HG02678 (cell line): ENCODE measurements around the gene CHST11.

Experiments
- ATAC-seq: cut with Tn5 transposase; IDR thresholded peaks from one replicate; pipeline ENCODE4 v1.9.1; 2021; ENCODE audit warnings: mild to moderate bottlenecking, moderate library complexity; ENCODE audit not compliant: unreplicated experiment

CHST11 gene

GRCh38 chr12:104578453-104578852 is 121.7 kb downstream of the CHST11 start:
- ATAC-seq, result no peak

GRCh38 chr12:104579718-104580495 is 123.2 kb downstream of the CHST11 start:
- ATAC-seq, result peak; percentile 42

DNA sequence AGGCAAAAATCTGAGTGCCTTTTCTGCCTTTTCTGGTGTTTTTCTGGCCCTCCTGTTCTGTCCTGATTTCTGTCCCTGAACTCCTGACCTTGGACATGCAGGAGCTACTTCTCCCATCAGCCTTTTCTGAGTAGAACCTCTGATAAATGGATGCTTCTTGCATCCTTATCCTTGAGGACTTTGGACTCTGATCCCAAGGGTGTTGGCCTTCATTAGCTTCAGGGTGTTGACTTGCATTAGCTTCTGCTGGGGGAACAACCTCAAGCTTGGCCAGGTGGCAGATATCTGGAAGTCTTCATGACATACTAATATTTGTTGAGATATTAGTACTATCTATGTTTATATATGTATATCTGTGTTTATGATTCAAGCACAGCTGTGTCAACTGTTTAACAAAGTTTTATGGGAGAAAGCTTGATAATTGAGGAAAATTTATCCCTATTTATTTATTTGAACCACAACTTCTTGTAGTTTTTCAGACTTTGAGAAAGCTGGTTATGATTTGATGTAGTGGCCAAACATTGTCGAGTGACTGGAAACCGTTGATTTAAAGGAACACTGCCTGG is 124.3 kb downstream of the CHST11 start:
- ATAC-seq, result no peak

- ATAC-seq, result peak; percentile 79
Measured at GRCh38 chr12:104582739-104583138, 126.0 kb downstream of the CHST11 start.

DNA sequence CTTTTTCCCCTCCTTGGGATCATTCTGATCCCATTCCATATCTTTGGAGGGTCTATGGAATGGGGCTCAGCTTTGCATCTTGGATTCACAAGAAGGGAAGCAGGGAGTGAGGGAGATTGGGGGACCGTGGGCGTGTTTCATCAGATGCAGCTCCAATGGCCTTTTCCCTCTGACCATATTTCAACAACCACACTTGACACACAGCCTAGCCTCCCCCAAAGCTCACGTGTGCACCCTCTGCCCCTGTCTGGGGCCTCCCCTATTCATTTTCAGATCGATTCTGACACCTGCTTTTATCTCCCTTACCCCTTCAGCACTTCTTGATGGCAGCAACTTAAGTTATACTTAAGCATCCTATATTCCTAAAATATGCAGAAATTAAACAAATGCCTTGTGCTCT is 126.6 kb downstream of the CHST11 start:
- ATAC-seq, result peak; percentile 51

DNA sequence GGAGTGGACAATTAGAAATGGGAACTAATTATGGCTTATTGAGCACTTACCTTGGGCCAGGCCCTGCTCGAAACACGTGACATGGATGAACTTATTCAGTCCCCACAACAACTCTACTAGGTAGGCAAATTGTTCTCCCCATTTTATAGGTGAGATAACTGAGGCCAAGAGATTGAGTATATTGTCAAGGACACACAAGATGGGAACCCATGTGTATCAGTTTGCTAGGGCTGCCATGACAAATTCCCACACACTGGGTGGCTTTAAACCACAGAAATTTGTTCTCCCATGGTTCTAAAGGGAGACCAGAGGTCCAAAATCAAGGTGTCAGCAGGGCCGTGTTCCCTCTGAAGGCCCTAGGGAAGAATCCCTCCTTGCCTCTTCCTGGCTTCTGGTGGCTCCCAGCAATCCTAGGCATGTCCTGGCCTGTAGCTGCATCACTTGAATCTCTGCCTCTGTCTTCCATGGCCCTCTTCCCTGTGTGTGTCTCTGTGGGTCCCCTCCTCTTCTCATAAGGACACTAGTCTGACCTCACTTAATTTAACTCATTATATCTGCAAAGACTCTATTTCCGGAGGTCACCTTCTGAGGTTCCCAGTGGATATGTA is 128.8 kb downstream of the CHST11 start:
- no peak for ATAC-seq

- no peak for ATAC-seq
Measured at GRCh38 chr12:104586351-104586919, 129.7 kb downstream of the CHST11 start.

- ATAC-seq, result no peak
Measured at GRCh38 chr12:104588047-104588920, 131.5 kb downstream of the CHST11 start.

GRCh38 chr12:104588921-104589590 is 132.3 kb downstream of the CHST11 start:
- ATAC-seq, result no peak

- no peak for ATAC-seq
Measured at GRCh38 chr12:104590022-104590421, 133.3 kb downstream of the CHST11 start.

- no peak for ATAC-seq
Measured at GRCh38 chr12:104591257-104591885, 134.6 kb downstream of the CHST11 start.

- no peak for ATAC-seq
Measured at GRCh38 chr12:104593482-104593881, 136.7 kb downstream of the CHST11 start.

DNA sequence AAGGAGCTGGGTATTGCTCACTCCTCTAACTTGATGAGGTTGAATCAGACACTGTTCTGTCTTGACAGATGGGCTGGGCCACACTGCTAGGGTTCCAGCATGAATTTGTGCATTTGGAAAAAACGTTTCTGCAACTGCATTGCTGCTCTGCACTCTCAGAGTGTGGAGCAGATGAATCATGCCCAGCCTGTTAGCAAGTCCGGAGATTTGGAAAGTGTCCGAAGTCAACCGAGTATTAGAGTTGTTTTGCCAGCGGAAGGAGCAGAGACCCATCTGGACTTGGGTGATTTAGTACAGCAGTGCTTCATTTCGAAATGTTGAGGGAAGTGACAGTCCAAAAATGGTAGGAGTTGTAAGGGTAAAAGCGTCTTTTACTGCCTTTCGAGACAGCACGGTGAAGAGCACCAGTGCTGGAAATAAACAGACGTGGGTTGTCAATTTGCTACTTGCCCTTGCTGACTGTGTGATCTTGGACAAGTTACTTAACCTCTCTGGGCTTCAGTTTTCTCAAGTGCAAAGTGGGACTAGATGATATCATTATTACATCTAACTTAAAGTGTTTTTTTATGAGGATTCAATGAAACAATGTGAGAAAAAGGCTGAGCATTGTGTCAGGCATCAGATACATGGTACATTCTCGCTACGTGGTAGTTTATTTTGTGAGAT is 139.5 kb downstream of the CHST11 start:
- no peak for ATAC-seq

DNA sequence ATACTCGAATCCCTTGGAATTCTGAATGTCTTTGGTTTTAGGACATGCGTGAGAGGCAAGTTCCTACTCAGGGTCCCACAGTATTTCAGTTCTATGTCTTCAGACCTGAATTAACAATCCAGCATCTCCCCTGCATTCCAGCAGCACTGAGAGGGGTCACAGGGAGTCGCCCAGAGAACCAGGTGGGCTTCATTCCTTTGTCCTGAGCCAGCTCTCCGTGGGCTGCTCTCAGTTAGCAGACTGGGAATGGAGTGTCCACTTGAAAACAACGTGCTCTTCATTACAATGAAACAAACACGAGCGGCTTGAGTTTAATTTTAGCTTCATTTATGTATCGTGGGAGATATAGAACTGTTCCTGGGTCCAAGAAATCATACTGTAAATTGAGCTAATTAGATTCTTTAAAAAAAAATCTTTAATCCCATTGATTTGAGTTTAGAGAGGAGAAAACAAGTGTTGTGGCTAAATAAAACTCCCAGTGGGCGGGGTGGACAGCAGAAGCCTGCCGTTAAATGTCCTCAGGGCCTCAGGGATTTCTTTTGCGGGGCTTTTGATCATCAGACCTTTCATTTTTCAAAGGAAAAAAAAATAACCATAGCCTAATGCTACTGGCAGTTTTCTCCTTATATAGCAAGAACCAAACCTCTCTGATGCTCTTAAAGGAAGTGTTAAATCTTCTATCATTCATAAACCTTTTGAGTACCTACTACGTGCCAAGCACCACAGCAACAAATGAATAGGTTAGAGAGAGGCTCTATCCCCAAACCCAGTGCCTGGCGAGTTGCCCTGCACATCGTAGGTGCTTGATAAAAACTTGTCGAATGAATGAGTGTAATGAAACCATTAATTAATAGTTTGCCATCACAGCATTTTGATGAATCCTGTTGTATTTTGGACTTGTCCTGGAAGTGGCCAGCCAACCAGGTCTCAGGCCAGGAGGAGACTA is 140.4 kb downstream of the CHST11 start:
- ATAC-seq, result no peak

- no peak for ATAC-seq
Measured at GRCh38 chr12:104598342-104599271, 141.9 kb downstream of the CHST11 start.

- ATAC-seq, result no peak
Measured at GRCh38 chr12:104599272-104600035, 142.7 kb downstream of the CHST11 start.
